ENCODE measurements around the gene CIB4. TPM values are rescaled to one million over a fixed set of nuclear protein-coding genes. Genes with fewer than 3 reads are reported as not detected.

Gene CIB4
- total RNA-seq, 1 donor from 2014 or later: not detected

- DNase-seq (ENCODE audit: low read depth): no peak
Measured at GRCh38 chr2:26644188-26644835, 3.1 kb upstream of the CIB4 start.

DNA sequence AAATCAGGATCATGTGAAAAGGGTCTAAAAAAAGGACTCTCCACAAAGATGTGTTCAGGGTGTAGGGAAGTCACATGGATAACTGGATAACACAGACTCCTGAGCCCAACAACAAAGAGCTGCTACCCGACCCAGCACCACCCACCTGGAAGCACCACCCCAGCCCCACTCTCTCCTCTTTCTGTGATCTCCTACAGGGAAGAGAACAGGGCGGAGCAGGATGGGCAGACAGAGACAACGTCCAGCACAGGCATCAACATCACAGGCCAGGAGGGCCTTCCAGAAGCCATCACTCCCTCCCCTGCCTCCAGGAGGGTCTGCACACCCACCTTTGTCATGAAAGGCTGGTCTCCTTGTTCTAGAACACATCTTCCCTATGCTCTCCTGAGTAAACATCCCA lies 1.3 kb upstream of the CIB4 start:
- no peak for DNase-seq (ENCODE audit: low read depth)

GRCh38 chr2:26640331-26640745 lies 828 bp downstream of the CIB4 start:
- DNase-seq (ENCODE audit: low read depth): peak; percentile 90

GRCh38 chr2:26639685-26640243 lies 1.4 kb downstream of the CIB4 start:
- no peak for DNase-seq (ENCODE audit: low read depth)

- no peak for DNase-seq (ENCODE audit: low read depth)
Measured at GRCh38 chr2:26637811-26638310, 3.3 kb downstream of the CIB4 start.

DNA sequence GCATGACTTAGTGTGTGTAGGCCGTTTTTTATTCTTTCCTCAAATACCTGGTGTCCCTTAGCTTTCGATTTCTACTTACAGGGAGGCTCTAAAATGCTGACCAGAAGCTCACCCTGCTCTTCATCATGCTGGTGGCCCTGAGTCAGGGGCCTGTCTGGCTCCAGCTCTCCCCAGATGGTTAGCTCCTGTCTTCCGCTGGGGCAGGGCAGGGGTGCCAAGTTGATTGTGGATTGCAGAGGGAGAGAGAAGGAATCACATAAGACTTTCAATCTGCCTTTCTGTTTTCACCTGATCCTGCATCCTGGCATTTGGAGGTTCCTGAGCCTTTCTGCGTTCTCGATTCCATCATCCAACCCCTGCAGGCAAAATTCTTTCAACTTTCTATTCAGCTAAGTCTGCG lies 4.2 kb downstream of the CIB4 start:
- DNase-seq (ENCODE audit: low read depth): no peak

- no peak for DNase-seq (ENCODE audit: low read depth)
Measured at GRCh38 chr2:26635401-26635800, 5.8 kb downstream of the CIB4 start.

GRCh38 chr2:26634636-26635230 lies 6.4 kb downstream of the CIB4 start:
- DNase-seq (ENCODE audit: low read depth): no peak

GRCh38 chr2:26633993-26634595 lies 7.1 kb downstream of the CIB4 start:
- no peak for DNase-seq (ENCODE audit: low read depth)

DNA sequence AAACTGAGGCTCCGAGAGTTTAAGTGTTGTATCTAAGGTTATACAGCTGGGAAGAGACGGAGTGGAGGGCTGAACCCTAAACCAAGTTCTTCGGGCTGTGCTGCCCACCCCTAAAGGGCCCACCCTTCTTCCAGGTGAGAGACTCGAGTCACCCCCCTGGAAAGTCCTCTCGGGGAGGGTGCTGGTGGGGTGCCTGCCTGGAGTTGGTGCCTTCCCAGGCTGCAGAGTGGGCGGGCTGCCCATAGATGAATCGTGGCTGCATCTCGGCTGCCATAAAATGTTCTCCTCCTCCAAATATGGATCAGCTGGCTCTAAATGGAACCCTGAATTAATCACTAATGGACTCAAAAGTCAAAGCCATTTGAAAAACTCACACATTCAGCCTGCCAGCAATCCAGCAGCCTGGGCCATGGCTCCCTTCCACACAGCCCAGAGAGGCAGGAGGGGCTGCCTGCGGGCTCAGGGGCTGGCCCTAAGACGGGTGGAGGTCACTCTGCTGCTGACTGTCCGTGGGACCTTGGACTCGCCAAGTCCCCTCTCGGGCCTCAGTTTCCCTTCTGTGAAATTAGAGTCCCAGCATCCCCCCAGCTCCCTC lies 7.7 kb downstream of the CIB4 start:
- no peak for DNase-seq (ENCODE audit: low read depth)

GRCh38 chr2:26632624-26633185 lies 8.5 kb downstream of the CIB4 start:
- no peak for DNase-seq (ENCODE audit: low read depth)

- no peak for DNase-seq (ENCODE audit: low read depth)
Measured at GRCh38 chr2:26631401-26632170, 9.6 kb downstream of the CIB4 start.

GRCh38 chr2:26630669-26631360 lies 10.4 kb downstream of the CIB4 start:
- DNase-seq (ENCODE audit: low read depth): peak; percentile 80

GRCh38 chr2:26630235-26630634 lies 10.9 kb downstream of the CIB4 start:
- no peak for DNase-seq (ENCODE audit: low read depth)

- DNase-seq (ENCODE audit: low read depth): no peak
Measured at GRCh38 chr2:26629751-26630150, 11.4 kb downstream of the CIB4 start.

GRCh38 chr2:26629346-26629630 lies 11.9 kb downstream of the CIB4 start:
- DNase-seq (ENCODE audit: low read depth): no peak

DNA sequence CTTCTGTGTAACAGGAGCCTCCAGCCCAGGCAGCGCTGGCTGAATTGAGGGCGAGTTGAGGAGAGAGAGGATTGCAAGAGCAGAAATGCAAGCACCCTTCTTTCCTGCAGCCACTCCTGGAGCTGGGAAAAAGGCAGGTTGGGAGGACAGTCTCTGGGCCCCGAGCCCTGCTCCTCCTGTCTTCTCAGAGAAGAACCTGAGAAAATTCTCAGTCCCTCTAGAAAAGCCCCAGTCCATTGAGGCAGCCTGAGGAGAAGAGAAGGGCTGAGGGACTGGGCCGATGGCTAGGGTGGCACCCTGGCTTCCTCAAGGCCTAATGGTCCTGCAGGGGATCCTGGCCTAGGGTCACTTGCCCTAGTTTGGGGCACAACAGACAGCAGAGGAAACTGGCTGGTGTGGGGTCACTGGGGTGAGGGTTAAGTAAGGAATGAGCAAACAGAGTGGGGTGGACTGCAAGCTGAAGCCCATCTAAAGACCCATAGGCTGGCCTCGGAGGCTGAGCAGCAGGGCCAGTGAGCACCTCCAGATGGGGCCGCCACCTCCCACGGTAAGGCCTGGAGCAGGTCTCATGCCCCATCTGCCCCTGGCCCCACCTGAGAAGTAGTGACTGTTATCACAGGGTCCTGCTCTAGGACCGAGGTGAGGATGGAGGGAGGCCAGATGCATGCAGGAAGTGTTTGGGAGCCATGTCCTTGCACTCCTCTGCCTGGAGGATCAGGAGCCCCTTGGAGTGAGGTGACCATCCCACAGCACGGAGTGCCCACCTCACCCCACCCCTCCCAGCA lies 12.4 kb downstream of the CIB4 start:
- no peak for DNase-seq (ENCODE audit: low read depth)

GRCh38 chr2:26627350-26628105 lies 13.6 kb downstream of the CIB4 start:
- DNase-seq (ENCODE audit: low read depth): no peak

GRCh38 chr2:26626606-26627005 lies 14.6 kb downstream of the CIB4 start:
- no peak for DNase-seq (ENCODE audit: low read depth)
